B cell (primary cell): ENCODE results near the gene GNA14. TPM values are rescaled to one million over a fixed set of nuclear protein-coding genes. Genes with fewer than 3 reads are reported as not detected.

Experiments
- ATAC-seq: fragments of 200-7000 bp; cut with Tn5 transposase; one replicate; pipeline ENCODE4 v1.10.0; 2021; ENCODE audit warnings: low read depth, mild to moderate bottlenecking, moderate number of reproducible peaks, moderate library complexity
- CTCF ChIA-PET: fragments of 350-600 bp; sonication (Branson Sonifier 250); formaldehyde crosslinking; loops from one replicate; lab custom pipeline; 2021; ENCODE audit warnings: antibody characterized with exemption, inconsistent platforms; lab: Charles Lee
- POLR2A ChIA-PET: fragments of 350-600 bp; sonication (Branson Sonifier 250); formaldehyde crosslinking; loops from one replicate; lab custom pipeline; 2021; ENCODE audit warnings: antibody characterized with exemption; lab: Charles Lee
- DNase-seq: peaks from one replicate; pipeline ENCODE4 v3.0.0; 2013
- H2AFZ ChIP-seq: 2 replicates; pipeline ENCODE4 v1.6.1; 2012; ENCODE audit warnings: mild to moderate bottlenecking, low read depth, low read length; ENCODE audit not compliant: insufficient read depth, poor library complexity, severe bottlenecking
- H3K27ac ChIP-seq, 2 donors: 1 replicate in 1 of 2; 2 replicates in 1 of 2; pipeline ENCODE4 v1.5.1; 2012 to 2013; ENCODE audit warnings: low read length in 2 of 2, mild to moderate bottlenecking in 2 of 2, moderate library complexity in 1 of 2
- H3K27me3 ChIP-seq, 4 experiments: fragments of 200-600 bp in 1 of 4; sonication (generic) in 1 of 4; replicated peaks in 1 of 4; 1 replicate in 2 of 4; 2 replicates in 2 of 4; pipeline versions ENCODE4 v1.6.1 to v1.7.0; 2013 to 2016; ENCODE audit warnings: low read length in 3 of 4, mild to moderate bottlenecking in 2 of 4, mixed read lengths in 1 of 4, moderate library complexity in 1 of 4; ENCODE audit not compliant: insufficient read depth in 4 of 4, control insufficient read depth in 3 of 4; ENCODE audit errors: control extremely low read depth in 1 of 4
- H3K36me3 ChIP-seq, 2 experiments: replicated peaks in 1 of 2; 1 replicate in 1 of 2; 2 replicates in 1 of 2; pipeline versions ENCODE4 v1.6.1 to v1.7.1; 2013; ENCODE audit warnings: low read length in 1 of 2; ENCODE audit not compliant: insufficient read depth in 2 of 2, control insufficient read depth in 1 of 2; ENCODE audit errors: control extremely low read depth in 1 of 2, extremely low read depth in 1 of 2
- H3K4me1 ChIP-seq, 2 donors: fragments of 200-600 bp in 1 of 2; sonication (generic) in 1 of 2; 1 replicate in 1 of 2; 2 replicates in 1 of 2; pipeline versions ENCODE4 v1.5.1 to v1.6.1; 2013 to 2017; ENCODE audit warnings: low read length in 2 of 2; ENCODE audit not compliant: control insufficient read depth in 2 of 2, insufficient read depth in 2 of 2
- H3K4me2 ChIP-seq: replicated peaks from 2 replicates; pipeline ENCODE3; 2012; ENCODE audit warnings: mild to moderate bottlenecking, low read depth, low read length; ENCODE audit not compliant: poor library complexity, severe bottlenecking
- H3K4me3 ChIP-seq, 5 experiments: fragments of 200-600 bp in 1 of 5; sonication (generic) in 1 of 5; 1 replicate in 3 of 5; 2 replicates in 2 of 5; pipeline versions ENCODE4 v1.5.1 to v1.7.0; 2011 to 2016; ENCODE audit warnings: low read length in 4 of 5, mild to moderate bottlenecking in 4 of 5, low read depth in 2 of 5, control low read depth in 1 of 5, moderate library complexity in 1 of 5; ENCODE audit not compliant: insufficient read depth in 1 of 5; ENCODE audit errors: control extremely low read depth in 1 of 5, extremely low read depth in 1 of 5
- H3K79me2 ChIP-seq: fragments of 200-600 bp; sonication (generic); one replicate; pipeline ENCODE4 v1.6.0; 2016; ENCODE audit warnings: low read length; ENCODE audit not compliant: control insufficient read depth, insufficient read depth
- H3K9ac ChIP-seq: fragments of 200-600 bp; sonication (generic); 2 replicates; pipeline ENCODE4 v1.6.1; 2017; ENCODE audit warnings: mild to moderate bottlenecking, low read length, moderate library complexity
- H3K9me3 ChIP-seq, 3 donors: one replicate each; pipeline versions ENCODE4 v1.6.1 to v1.7.1; 2013; ENCODE audit warnings: low read length in 2 of 3; ENCODE audit not compliant: control insufficient read depth in 2 of 3, insufficient read depth in 1 of 3; ENCODE audit errors: control extremely low read depth in 1 of 3
- H4K20me1 ChIP-seq: 2 replicates; pipeline ENCODE4 v1.6.0; 2012; ENCODE audit warnings: mild to moderate bottlenecking, low read length; ENCODE audit not compliant: insufficient read depth, control insufficient read depth, poor library complexity, severe bottlenecking
- H3K27ac Mint-ChIP-seq: one replicate; pipeline ENCODE4 v1.8.0; 2021; ENCODE audit warnings: mixed read lengths
- H3K27me3 Mint-ChIP-seq: one replicate; pipeline ENCODE4 v1.8.0; 2021; ENCODE audit warnings: mixed read lengths
- H3K4me1 Mint-ChIP-seq: one replicate; pipeline ENCODE4 v1.8.0; 2021; ENCODE audit warnings: mixed read lengths
- H3K4me3 Mint-ChIP-seq: one replicate; pipeline ENCODE4 v1.8.0; 2021; ENCODE audit warnings: mixed read lengths
- H3K9me3 Mint-ChIP-seq: one replicate; pipeline ENCODE4 v1.8.0; 2022; ENCODE audit warnings: mixed read lengths; ENCODE audit not compliant: insufficient read depth
- EZH2 ChIP-seq: IDR thresholded peaks from 2 replicates; pipeline ENCODE4 v1.6.1; 2012; ENCODE audit warnings: borderline replicate concordance, low read depth, mild to moderate bottlenecking, moderate library complexity, low read length; ENCODE audit not compliant: insufficient read depth, poor library complexity, severe bottlenecking
- WGBS: methylation state at CpG from one replicate; pipeline ENCODE4 v1.1.5; 2013; ENCODE audit warnings: missing lambda C conversion rate; ENCODE audit not compliant: insufficient coverage; 5-methylcytosine and 5-hydroxymethylcytosine counted together
- intact Hi-C: fragments of 100-400 bp; cut with micrococcal nuclease; formaldehyde crosslinking; loops from one replicate; pipeline ENCODE4 v1.10.0; 2022
- polyA plus RNA-seq: library from polyadenylated mRNA; depleted of rRNA; stranded (reverse); fragments of >200 nt; gene quantifications from 2 replicates; pipeline ENCODE4 v1.2.3, GENCODE V29; 2012
- total RNA-seq, 2 donors: library from RNA; stranded (reverse); fragments of 120-200 nt in 1 of 2; gene quantifications; 1 replicate in 1 of 2; 2 replicates in 1 of 2; pipeline versions ENCODE4 v1.2.3 to v1.2.4, GENCODE V29; 2013 to 2022
- TF ChIP-seq, protein P1 (sequence below): fragments of 200-600 bp; IDR thresholded peaks from one replicate; pipeline ENCODE4 v1.8.0; 2022; ENCODE audit warnings: antibody characterized with exemption, mild to moderate bottlenecking

The GNA14 gene
- total and polyA plus RNA-seq, 2 donors (not counting 1 experiment from before 2014, with no cell fraction given) = not detected

DNA sequence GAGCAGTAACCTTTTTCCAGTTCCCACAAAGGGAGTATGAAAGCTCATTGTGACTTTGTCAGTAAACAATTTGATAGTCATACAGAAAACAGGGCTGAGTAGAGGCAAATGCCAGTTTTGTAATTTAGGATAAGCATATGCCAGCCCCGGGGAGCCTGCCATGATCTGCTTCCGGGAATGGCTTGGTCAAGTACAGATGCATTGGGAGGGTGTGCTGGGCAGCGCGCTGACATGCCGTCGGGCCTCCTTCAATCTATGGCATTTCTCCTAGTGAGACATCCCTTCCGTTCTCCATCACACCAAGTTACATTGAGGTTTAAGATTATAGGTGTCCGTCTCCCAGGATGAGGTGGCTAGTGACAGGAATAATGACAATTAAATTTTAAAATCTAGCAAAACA is 48.6 kb downstream of the GNA14 start:
- peaks cover 0 to 3% (median 0%) of the 10 kb centered on the region in 4 experiments for H3K27me3 ChIP-seq
- no peaks in the 10 kb centered on the region for H3K4me1 Mint-ChIP-seq
- H2AFZ ChIP-seq = no peak overlapping the region
- 97% methylated on average over 6 of the region's 8 CpGs for WGBS
- H3K4me3 Mint-ChIP-seq = no peak overlapping the region
- no peak overlapping the region for H3K27ac ChIP-seq
- H3K79me2 ChIP-seq = no peaks in the 10 kb centered on the region
- H4K20me1 ChIP-seq = no peaks in the 10 kb centered on the region
- POLR2A ChIA-PET = no interaction called here
- no peaks in the 10 kb centered on the region for H3K9me3 Mint-ChIP-seq
- H3K27me3 Mint-ChIP-seq = peaks cover 17% of the 10 kb centered on the region
- no peak overlapping the region for H3K27ac Mint-ChIP-seq
- DNase-seq (no peak), ATAC-seq (no peak)
- no peak overlapping the region for H3K9ac ChIP-seq
- TF ChIP-seq, protein P1, sequence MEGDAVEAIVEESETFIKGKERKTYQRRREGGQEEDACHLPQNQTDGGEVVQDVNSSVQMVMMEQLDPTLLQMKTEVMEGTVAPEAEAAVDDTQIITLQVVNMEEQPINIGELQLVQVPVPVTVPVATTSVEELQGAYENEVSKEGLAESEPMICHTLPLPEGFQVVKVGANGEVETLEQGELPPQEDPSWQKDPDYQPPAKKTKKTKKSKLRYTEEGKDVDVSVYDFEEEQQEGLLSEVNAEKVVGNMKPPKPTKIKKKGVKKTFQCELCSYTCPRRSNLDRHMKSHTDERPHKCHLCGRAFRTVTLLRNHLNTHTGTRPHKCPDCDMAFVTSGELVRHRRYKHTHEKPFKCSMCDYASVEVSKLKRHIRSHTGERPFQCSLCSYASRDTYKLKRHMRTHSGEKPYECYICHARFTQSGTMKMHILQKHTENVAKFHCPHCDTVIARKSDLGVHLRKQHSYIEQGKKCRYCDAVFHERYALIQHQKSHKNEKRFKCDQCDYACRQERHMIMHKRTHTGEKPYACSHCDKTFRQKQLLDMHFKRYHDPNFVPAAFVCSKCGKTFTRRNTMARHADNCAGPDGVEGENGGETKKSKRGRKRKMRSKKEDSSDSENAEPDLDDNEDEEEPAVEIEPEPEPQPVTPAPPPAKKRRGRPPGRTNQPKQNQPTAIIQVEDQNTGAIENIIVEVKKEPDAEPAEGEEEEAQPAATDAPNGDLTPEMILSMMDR = no peak
- no peak for TF ChIP-seq EZH2
- H3K4me2 ChIP-seq = no peak overlapping the region
- intact Hi-C loops = no loop called here
- CTCF ChIA-PET = no interaction called here
- H3K36me3 ChIP-seq = no peaks in the 10 kb centered on the region
- no peaks in the 10 kb centered on the region for H3K4me1 ChIP-seq
- no peaks in the 10 kb centered on the region for H3K9me3 ChIP-seq
- H3K4me3 ChIP-seq = no peak overlapping the region

- H3K4me1 ChIP-seq = no peaks in the 10 kb centered on the region
- 100% methylated on average over 2 of the region's 3 CpGs for WGBS
- no peaks in the 10 kb centered on the region for H3K36me3 ChIP-seq
- no peak overlapping the region for H3K27ac ChIP-seq
- Mint-ChIP-seq H3K4me3 (no peak overlapping the region), H3K9me3 (no peaks in the 10 kb centered on the region), H3K4me1 (no peaks in the 10 kb centered on the region), H3K27me3 (peaks cover 17% of the 10 kb centered on the region), H3K27ac (no peak overlapping the region)
- peaks cover 0 to 3% (median 0%) of the 10 kb centered on the region in 4 experiments for H3K27me3 ChIP-seq
- no peak for DNase-seq
- CTCF ChIA-PET = no interaction called here
- no peaks in the 10 kb centered on the region for H3K9me3 ChIP-seq
- H3K4me2 ChIP-seq = no peak overlapping the region
- no peaks in the 10 kb centered on the region for H4K20me1 ChIP-seq
- no peak overlapping the region for H2AFZ ChIP-seq
- TF ChIP-seq EZH2 = no peak
- TF ChIP-seq, protein P1 = no peak
- H3K4me3 ChIP-seq = no peak overlapping the region
- no peaks in the 10 kb centered on the region for H3K79me2 ChIP-seq
- no peak overlapping the region for H3K9ac ChIP-seq
- ATAC-seq = no peak
- POLR2A ChIA-PET = no interaction called here
- intact Hi-C loops = no loop called here
These were observed 49.1 kb downstream of the GNA14 start for GRCh38 chr9:77598991-77599390.
